ENCODE results near the gene ART3.

The ART3 gene

GRCh38 chr4:76091052-76091451, 16.5 kb downstream of the ART3 start:
- peak; percentile 95 for DNase-seq (ENCODE audit: low read depth)
- no peak overlapping the region for H3K4me3 ChIP-seq (ENCODE audit: low read length)
- no peak for TF ChIP-seq CTCF (IDR thresholded peaks at IDR 0.05; ENCODE audit: insufficient read depth, low read depth, low read length, missing control alignments)

- TF ChIP-seq CTCF (IDR thresholded peaks at IDR 0.05; ENCODE audit: insufficient read depth, low read depth, low read length, missing control alignments) = peak; percentile 34
- peak; percentile 58 for DNase-seq (ENCODE audit: low read depth)
- H3K4me3 ChIP-seq (ENCODE audit: low read length) = no peak overlapping the region
These were observed 21.1 kb downstream of the ART3 start for GRCh38 chr4:76095568-76095967.

- H3K4me3 ChIP-seq (ENCODE audit: low read length) = no peak overlapping the region
- peak; percentile 9 for DNase-seq (ENCODE audit: low read depth)
- TF ChIP-seq CTCF (IDR thresholded peaks at IDR 0.05; ENCODE audit: insufficient read depth, low read depth, low read length, missing control alignments) = no peak
These were observed 21.6 kb downstream of the ART3 start for GRCh38 chr4:76096076-76096475.

- H3K4me3 ChIP-seq (ENCODE audit: low read length) = no peak overlapping the region
- no peak for TF ChIP-seq CTCF (IDR thresholded peaks at IDR 0.05; ENCODE audit: insufficient read depth, low read depth, low read length, missing control alignments)
- no peak for DNase-seq (ENCODE audit: low read depth)
These were observed 31.1 kb downstream of the ART3 start for GRCh38 chr4:76105652-76106051.

GRCh38 chr4:76106442-76106841, 31.9 kb downstream of the ART3 start:
- no peak overlapping the region for H3K4me3 ChIP-seq (ENCODE audit: low read length)
- DNase-seq (ENCODE audit: low read depth) = no peak
- TF ChIP-seq CTCF (IDR thresholded peaks at IDR 0.05; ENCODE audit: insufficient read depth, low read depth, low read length, missing control alignments) = no peak

- no peak for TF ChIP-seq CTCF (IDR thresholded peaks at IDR 0.05; ENCODE audit: insufficient read depth, low read depth, low read length, missing control alignments)
- no peak overlapping the region for H3K4me3 ChIP-seq (ENCODE audit: low read length)
- DNase-seq (ENCODE audit: low read depth) = peak; percentile 45
These were observed 34.1 kb downstream of the ART3 start for GRCh38 chr4:76108467-76109181.

- TF ChIP-seq CTCF (IDR thresholded peaks at IDR 0.05; ENCODE audit: insufficient read depth, low read depth, low read length, missing control alignments) = no peak
- DNase-seq (ENCODE audit: low read depth) = no peak
- H3K4me3 ChIP-seq (ENCODE audit: low read length) = no peak overlapping the region
These were observed 42.3 kb downstream of the ART3 start for GRCh38 chr4:76116821-76117220.
